HEK293 (cell line): ENCODE measurements around the gene FGD6.

Experiments
- CTCF ChIA-PET: fragments of 350-600 bp; formaldehyde crosslinking; extraction: SDS; loops from one replicate; lab custom pipeline; 2021; ENCODE audit warnings: antibody characterized with exemption; lab: Yijun Ruan, JAX
- POLR2A ChIA-PET: fragments of 300-600 bp; formaldehyde crosslinking; extraction: SDS; loops from one replicate; lab custom pipeline; 2020; ENCODE audit warnings: antibody characterized with exemption, inconsistent platforms; lab: Yijun Ruan, JAX
- H3K27ac ChIP-seq: fragments of 200-500 bp; sonication (Bioruptor generic); 2 replicates; pipeline ENCODE4 v1.5.1; 2014; ENCODE audit warnings: low read depth, low read length, control low read depth, inconsistent platforms; ENCODE audit errors: extremely low read depth
- H3K36me3 ChIP-seq, 2 experiments: fragments of 200-500 bp in 1 of 2; sonication (Bioruptor generic) in 1 of 2; 1 replicate in 1 of 2; 2 replicates in 1 of 2; pipeline ENCODE4 v1.5.1; 2014 to 2017; ENCODE audit warnings: inconsistent platforms in 2 of 2, low read length in 2 of 2; ENCODE audit not compliant: control insufficient read depth in 2 of 2, insufficient read depth in 1 of 2
- H3K4me1 ChIP-seq: fragments of 200-500 bp; sonication (Bioruptor generic); 2 replicates; pipeline ENCODE4 v1.5.1; 2014; ENCODE audit warnings: mild to moderate bottlenecking, low read length, inconsistent platforms; ENCODE audit not compliant: control insufficient read depth, insufficient read depth
- H3K4me3 ChIP-seq: 2 replicates; pipeline ENCODE4 v1.5.1; 2011; ENCODE audit warnings: low read depth, mild to moderate bottlenecking, control low read depth, low read length, moderate library complexity
- H3K9me3 ChIP-seq: fragments of 200-500 bp; sonication (Bioruptor generic); 2 replicates; pipeline ENCODE4 v1.5.1; 2014; ENCODE audit warnings: low read depth, low read length, inconsistent platforms; ENCODE audit not compliant: control insufficient read depth, insufficient read depth
- FEZF1 ChIP-seq: fragments of 450-650 bp; formaldehyde crosslinking; IDR thresholded peaks from 2 replicates; pipeline ENCODE4 v1.5.1; 2016; ENCODE audit warnings: missing biosample characterization, missing genetic modification characterization
- OSR2 ChIP-seq: fragments of 450-650 bp; formaldehyde crosslinking; IDR thresholded peaks from 2 replicates; pipeline ENCODE4 v1.5.1; 2016; ENCODE audit warnings: missing biosample characterization, missing genetic modification characterization
- PRDM1 ChIP-seq: fragments of 450-650 bp; formaldehyde crosslinking; IDR thresholded peaks from 2 replicates; pipeline ENCODE4; 2016; ENCODE audit warnings: missing biosample characterization, missing genetic modification characterization
- PRDM10 ChIP-seq: fragments of 450-650 bp; formaldehyde crosslinking; IDR thresholded peaks from 2 replicates; pipeline ENCODE4 v1.5.1; 2016; ENCODE audit warnings: missing biosample characterization, missing genetic modification characterization
- PRDM6 ChIP-seq: fragments of 450-650 bp; formaldehyde crosslinking; IDR thresholded peaks from 2 replicates; pipeline ENCODE4 v1.5.1; 2017; ENCODE audit warnings: missing biosample characterization, missing genetic modification characterization
- TCF7L2 ChIP-seq: IDR thresholded peaks from 2 replicates; pipeline ENCODE4 v1.6.1; 2011; ENCODE audit warnings: low read depth, mild to moderate bottlenecking, inconsistent platforms, low read length, moderate library complexity, borderline replicate concordance
- ZFHX2 ChIP-seq: fragments of 450-650 bp; formaldehyde crosslinking; conservative IDR thresholded peaks from 2 replicates; pipeline ENCODE4 v1.5.1; 2016; ENCODE audit warnings: missing biosample characterization, missing genetic modification characterization
- ZFP3 ChIP-seq: fragments of 450-650 bp; formaldehyde crosslinking; IDR thresholded peaks from 2 replicates; pipeline ENCODE4 v1.5.1; 2016; ENCODE audit warnings: low read depth, missing biosample characterization, missing genetic modification characterization
- ZNF169 ChIP-seq: fragments of 450-650 bp; formaldehyde crosslinking; IDR thresholded peaks from 2 replicates; pipeline ENCODE4 v1.5.1; 2016; ENCODE audit warnings: missing biosample characterization, missing genetic modification characterization
- ZNF175 ChIP-seq: fragments of 450-650 bp; formaldehyde crosslinking; IDR thresholded peaks from 2 replicates; pipeline ENCODE4 v1.5.1; 2016; ENCODE audit warnings: missing biosample characterization, missing genetic modification characterization
- ZNF335 ChIP-seq: fragments of 450-650 bp; formaldehyde crosslinking; conservative IDR thresholded peaks from 2 replicates; pipeline ENCODE4 v1.5.1; 2016; ENCODE audit warnings: missing biosample characterization, missing genetic modification characterization
- ZNF404 ChIP-seq: fragments of 450-650 bp; formaldehyde crosslinking; IDR thresholded peaks from 2 replicates; pipeline ENCODE4 v1.5.1; 2017; ENCODE audit warnings: missing biosample characterization, missing genetic modification characterization
- ZNF449 ChIP-seq: fragments of 450-650 bp; formaldehyde crosslinking; IDR thresholded peaks from 2 replicates; pipeline ENCODE4 v1.5.1; 2017; ENCODE audit warnings: missing biosample characterization, mild to moderate bottlenecking, missing genetic modification characterization, moderate library complexity
- ZNF626 ChIP-seq: fragments of 450-650 bp; sonication (Bioruptor Pico); formaldehyde crosslinking; IDR thresholded peaks from 2 replicates; pipeline ENCODE4 v1.5.1; 2018; ENCODE audit warnings: missing biosample characterization, missing genetic modification characterization, inconsistent platforms
- ZNF654 ChIP-seq: fragments of 450-650 bp; formaldehyde crosslinking; IDR thresholded peaks from 2 replicates; pipeline ENCODE4 v1.5.1; 2016; ENCODE audit warnings: low read depth, missing biosample characterization, missing genetic modification characterization

FGD6 gene

GRCh38 chr12:95202691-95203486, 14.4 kb downstream of the FGD6 start:
- Histone ChIP-seq H3K27ac (no peak overlapping the region), H3K9me3 (no peaks in the 10 kb centered on the region), H3K36me3 (no peaks in the 10 kb centered on the region), H3K4me3 (no peak overlapping the region), H3K4me1 (peaks cover 36% of the 10 kb centered on the region)
- TF ChIP-seq ZNF169 (tag by site-specific recombination) (no peak), ZNF626 (tag by site-specific recombination) (no peak), PRDM10 (tag by site-specific recombination) (0 out of 2 replicates have a peak, but pooled peaks have one; percentile 16)
- CTCF ChIA-PET: interaction anchor here (0.6 kb wide), 1 partner anchor 371 kb away, joined by 3 read pairs; no protein-coding TSS in a partner anchor
- POLR2A ChIA-PET: interaction anchor here (0.6 to 1.4 kb wide), 2 partner anchors 15 to 173 kb away, joined by 4 to 5 read pairs; partner anchors contain the start of genes FGD6 and VEZT

- POLR2A ChIA-PET: interaction anchor here (1.7 kb wide), 1 partner anchor 16 kb away, joined by 4 read pairs; the partner anchor contains the start of genes FGD6 and VEZT
- H3K9me3 ChIP-seq: no peaks in the 10 kb centered on the region
- H3K4me1 ChIP-seq: peaks cover 38% of the 10 kb centered on the region
- no peak overlapping the region for H3K4me3 ChIP-seq
- TF ChIP-seq ZNF175 (tag by site-specific recombination) (no peak), TCF7L2 (no peak), ZNF449 (no peak), PRDM1 (tag by site-specific recombination) (peak; percentile 34; the same call in 1 of the 2 replicates), ZFHX2 (tag by site-specific recombination) (0 out of 2 replicates have a peak, but pooled peaks have one; percentile 42)
- TF ChIP-seq, all 188 proteins: peak for 2
- CTCF ChIA-PET: interaction anchor here (1.2 to 1.4 kb wide), 2 partner anchors 16 to 27 kb away, joined by 4 to 9 read pairs; partner anchors contain the start of genes FGD6 and VEZT
- Histone ChIP-seq H3K36me3 (no peaks in the 10 kb centered on the region), H3K27ac (no peak overlapping the region)
These were observed 16.1 kb downstream of the FGD6 start for GRCh38 chr12:95201056-95201670.

GRCh38 chr12:95200128-95200894, 17.0 kb downstream of the FGD6 start:
- ChIA-PET POLR2A (interaction anchor here (1.7 kb wide), 1 partner anchor 17 kb away, joined by 4 read pairs; the partner anchor contains the start of genes FGD6 and VEZT), CTCF (interaction anchor here (0.7 to 1.4 kb wide), 4 partner anchors 11 to 946 kb away, joined by 4 to 9 read pairs (median 5); partner anchors contain the start of genes FGD6, NR2C1 and VEZT)
- H3K4me3 ChIP-seq: no peak overlapping the region
- no peaks in the 10 kb centered on the region for H3K36me3 ChIP-seq
- H3K27ac ChIP-seq: 0 out of 2 replicates have a peak overlapping the region, but pooled peaks have one; percentile 12
- H3K4me1 ChIP-seq: peaks cover 38% of the 10 kb centered on the region
- H3K9me3 ChIP-seq: no peaks in the 10 kb centered on the region
- TF ChIP-seq PRDM6 (tag by site-specific recombination) (peak; percentile 92), OSR2 (tag by site-specific recombination) (peak; percentile 55), ZNF404 (tag by site-specific recombination) (no peak), ZNF654 (no peak), ZFP3 (tag by site-specific recombination) (no peak), ZNF335 (tag by site-specific recombination) (peak; percentile 35; the same call in 1 of the 2 replicates), FEZF1 (tag by site-specific recombination) (peak; percentile 79), PRDM10 (tag by site-specific recombination) (peak; percentile 50; the same call in 1 of the 2 replicates)
